Keratinocyte (primary cell): ENCODE measurements around the gene CLCN2. TPM values are rescaled to one million over a fixed set of nuclear protein-coding genes. Genes with fewer than 3 reads are reported as not detected.

Source experiments
- DNase-seq: peaks from one replicate; pipeline ENCODE4 v3.0.0-alpha.2; 2011; ENCODE audit warnings: low read depth, missing footprints, low spot score
- FAIRE-seq: peaks from 2 replicates; lab custom pipeline; 2011; peaks lifted over from hg19 to GRCh38; lab: Jason Lieb, UNC
- H2AFZ ChIP-seq: 2 replicates; pipeline ENCODE4 v1.6.0; 2012; ENCODE audit warnings: low read length, control low read depth, inconsistent platforms; ENCODE audit not compliant: control insufficient read depth
- H3K27ac ChIP-seq: 2 replicates; pipeline ENCODE4 v1.5.1; 2011; ENCODE audit warnings: low read length; ENCODE audit not compliant: control insufficient read depth, insufficient read depth
- H3K27me3 ChIP-seq: 3 replicates; pipeline ENCODE4 v1.6.0; 2011; ENCODE audit warnings: low read length; ENCODE audit not compliant: control insufficient read depth, insufficient read depth; ENCODE audit errors: extremely low read depth
- H3K36me3 ChIP-seq, 2 experiments: 2 replicates in 1 of 2; 3 replicates in 1 of 2; pipeline ENCODE4 v1.5.1; 2011; ENCODE audit warnings: low read length in 2 of 2, mild to moderate bottlenecking in 1 of 2; ENCODE audit not compliant: control insufficient read depth in 2 of 2, insufficient read depth in 2 of 2; ENCODE audit errors: extremely low read depth in 1 of 2
- H3K4me1 ChIP-seq: 3 replicates; pipeline ENCODE4 v1.5.1; 2011; ENCODE audit warnings: low read length; ENCODE audit not compliant: control insufficient read depth, insufficient read depth; ENCODE audit errors: extremely low read depth
- H3K4me2 ChIP-seq: 3 replicates; pipeline ENCODE4 v1.6.0; 2011; ENCODE audit warnings: low read depth, low read length; ENCODE audit not compliant: control insufficient read depth, insufficient read depth; ENCODE audit errors: extremely low read depth
- H3K4me3 ChIP-seq, 3 experiments: fragments of 200-600 bp in 1 of 3; sonication (generic) in 1 of 3; 2 replicates in 2 of 3; 3 replicates in 1 of 3; pipeline ENCODE4 v1.5.1; 2011 to 2016; ENCODE audit warnings: low read length in 3 of 3, mild to moderate bottlenecking in 3 of 3, control low read depth in 2 of 3, inconsistent platforms in 1 of 3, low read depth in 1 of 3, mixed read lengths in 1 of 3, mixed run types in 1 of 3, moderate library complexity in 1 of 3; ENCODE audit not compliant: control insufficient read depth in 2 of 3, insufficient read depth in 2 of 3; ENCODE audit errors: extremely low read depth in 1 of 3
- H3K79me2 ChIP-seq: 2 replicates; pipeline ENCODE4 v1.6.0; 2012; ENCODE audit warnings: low read length; ENCODE audit not compliant: control insufficient read depth, insufficient read depth
- H3K9ac ChIP-seq: 3 replicates; pipeline ENCODE4 v1.6.0; 2011; ENCODE audit warnings: low read length; ENCODE audit not compliant: control insufficient read depth, insufficient read depth; ENCODE audit errors: extremely low read depth
- H3K9me1 ChIP-seq: 3 replicates; pipeline ENCODE4 v1.6.0; 2011; ENCODE audit warnings: low read length; ENCODE audit not compliant: control insufficient read depth, insufficient read depth; ENCODE audit errors: extremely low read depth
- H3K9me3 ChIP-seq: 2 replicates; pipeline ENCODE4 v1.5.1; 2012; ENCODE audit warnings: low read depth, low read length; ENCODE audit not compliant: control insufficient read depth
- H4K20me1 ChIP-seq: 3 replicates; pipeline ENCODE4 v1.6.0; 2011; ENCODE audit warnings: low read length; ENCODE audit not compliant: control insufficient read depth, insufficient read depth; ENCODE audit errors: extremely low read depth
- CTCF ChIP-seq, 3 experiments: IDR thresholded peaks in 1 of 3; conservative IDR thresholded peaks in 1 of 3; optimal IDR thresholded peaks in 1 of 3; 2 replicates in 2 of 3; 3 replicates in 1 of 3; pipeline versions ENCODE3 to v1.5.1; 2011; ENCODE audit warnings: low read length in 3 of 3, mild to moderate bottlenecking in 3 of 3, moderate library complexity in 2 of 3, control low read depth in 1 of 3, inconsistent platforms in 1 of 3; ENCODE audit not compliant: insufficient read depth in 2 of 3; ENCODE audit errors: extremely low read depth in 1 of 3
- EZH2 ChIP-seq: IDR thresholded peaks from one replicate; pipeline ENCODE4 v1.6.1; 2012; ENCODE audit warnings: inconsistent platforms, mild to moderate bottlenecking, low read length, moderate library complexity
- dilution Hi-C: fragments of 300-500 bp; cut with MboI; formaldehyde crosslinking; loops from one replicate; pipeline ENCODE4 v1.7.0; 2020; ENCODE audit warnings: low sequenced_read_pairs; ENCODE audit not compliant: extremely low pct_ligation_motif_present
- polyA plus RNA-seq, 5 experiments: library from polyadenylated mRNA; depleted of rRNA in 3 of 5; stranded (reverse) in 3 of 5; stranded (forward) in 1 of 5; unstranded in 1 of 5; fragments of >200 nt; gene quantifications; 1 replicate in 1 of 5; 2 replicates in 3 of 5; 3 replicates in 1 of 5; pipeline versions ENCODE4 v1.2.1 to v1.2.3, GENCODE V29; 2011 to 2012; ENCODE audit warnings: missing spikeins in 2 of 5, low read depth in 1 of 5, low replicate concordance in 1 of 5

Gene CLCN2
- polyA plus RNA-seq, 1 donor (not counting 4 experiments of a cell fraction or from before 2014, with no cell fraction given), result 3.1 TPM

- Histone ChIP-seq H3K79me2 (no peaks in the 10 kb centered on the region), H3K4me3 (no peak overlapping the region), H3K9ac (no peak overlapping the region), H3K4me1 (no peaks in the 10 kb centered on the region), H4K20me1 (no peaks in the 10 kb centered on the region), H3K27me3 (peaks cover 39% of the 10 kb centered on the region), H3K4me2 (no peak overlapping the region), H3K36me3 (no peaks in the 10 kb centered on the region), H3K9me1 (no peaks in the 10 kb centered on the region), H3K9me3 (no peaks in the 10 kb centered on the region), H2AFZ (no peak overlapping the region), H3K27ac (no peak overlapping the region)
- dilution Hi-C loops, result no loop called here
- TF ChIP-seq EZH2 (no peak), CTCF (optimal IDR thresholded peaks at IDR 0.05 in 1 of 3, IDR thresholded peaks at IDR 0.05 in 1 of 3, conservative IDR thresholded peaks at IDR 0.05 in 1 of 3; ENCODE audit: extremely low read depth in 1 of 3, insufficient read depth in 2 of 3, low read length in 3 of 3) (no peak)
- FAIRE-seq, result no peak
- DNase-seq, result no peak
Measured at GRCh38 chr3:184384342-184384741, 22.9 kb upstream of the CLCN2 start.

- no peak overlapping the region for H3K9ac ChIP-seq
- no peaks in the 10 kb centered on the region for H4K20me1 ChIP-seq
- H3K27ac ChIP-seq, result no peak overlapping the region
- H3K9me3 ChIP-seq, result no peaks in the 10 kb centered on the region
- no peaks in the 10 kb centered on the region for H3K36me3 ChIP-seq
- TF ChIP-seq EZH2, result no peak
- no peak for TF ChIP-seq CTCF (optimal IDR thresholded peaks at IDR 0.05 in 1 of 3, IDR thresholded peaks at IDR 0.05 in 1 of 3, conservative IDR thresholded peaks at IDR 0.05 in 1 of 3; ENCODE audit: extremely low read depth in 1 of 3, insufficient read depth in 2 of 3, low read length in 3 of 3)
- DNase-seq, result no peak
- H3K4me2 ChIP-seq, result no peak overlapping the region
- dilution Hi-C loops, result no loop called here
- FAIRE-seq, result no peak
- peaks cover 45% of the 10 kb centered on the region for H3K27me3 ChIP-seq
- H3K9me1 ChIP-seq, result no peaks in the 10 kb centered on the region
- H3K4me3 ChIP-seq, result no peak overlapping the region
- no peak overlapping the region for H2AFZ ChIP-seq
- no peaks in the 10 kb centered on the region for H3K4me1 ChIP-seq
- H3K79me2 ChIP-seq, result no peaks in the 10 kb centered on the region
Measured at GRCh38 chr3:184383033-184383740, 21.8 kb upstream of the CLCN2 start.
